ENCODE data around the gene HOXC10. TPM values are rescaled to one million over a fixed set of nuclear protein-coding genes. Genes with fewer than 3 reads are reported as not detected.

The HOXC10 gene
- total and polyA plus RNA-seq, 2 of the 8 experiments (the other 6 are each of a cell fraction or from before 2014, with no cell fraction given): not detected

- Histone ChIP-seq H3K23me2 (ENCODE audit: low read depth, low read length) (no peaks in the 10 kb centered on the region), H4K20me1 (replicated peaks in 1 of 2; ENCODE audit: control insufficient read depth in 1 of 2, insufficient read depth in 2 of 2, low read length in 2 of 2) (peaks cover 29 to 54% of the 10 kb centered on the region in 2 experiments), H3K56ac (replicated peaks; ENCODE audit: insufficient read length, low read depth, low read length) (no peak overlapping the region), H2BK20ac (ENCODE audit: low read length) (no peak overlapping the region), H2BK12ac (ENCODE audit: low read depth, low read length) (no peak overlapping the region), H2AFZ (ENCODE audit: low read length) (no peak overlapping the region), H3K14ac (ENCODE audit: insufficient read length) (no peak overlapping the region), H3K9me3 (ENCODE audit: insufficient read depth in 2 of 2, low read depth in 1 of 2, low read length in 1 of 2) (no peaks in the 10 kb centered on the region; a peak in 1 of 4 replicates), H3K4me2 (ENCODE audit: insufficient read depth in 1 of 2, low read depth in 2 of 2, low read length in 2 of 2) (no peak overlapping the region), H3K4me1 (replicated peaks in 1 of 4; ENCODE audit: control insufficient read depth in 3 of 4, insufficient read depth in 4 of 4, low read length in 3 of 4) (peaks cover 0 to 19% (median 4%) of the 10 kb centered on the region in 4 experiments; a peak in 6 of 7 replicates), H4K91ac (replicated peaks; ENCODE audit: insufficient read length, low read length) (no peak overlapping the region), H3K27ac (ENCODE audit: low read depth, low read length) (no peak overlapping the region), H4K8ac (ENCODE audit: extremely low read depth, insufficient read depth, low read length) (no peak overlapping the region), H3K79me2 (ENCODE audit: control insufficient read depth in 1 of 2, insufficient read depth in 2 of 2, low read length in 2 of 2) (no peaks in the 10 kb centered on the region), H3K4me3 (ENCODE audit: extremely low read depth in 1 of 4, insufficient read depth in 2 of 4, low read depth in 3 of 4, low read length in 4 of 4) (peak overlapping the region in 1 of 4 experiments; percentile 6; a peak in 1 of 8 replicates), H3K4ac (replicated peaks; ENCODE audit: insufficient read length, low read depth, low read length) (no peak overlapping the region), H2AK5ac (ENCODE audit: low read depth, low read length) (no peak overlapping the region), H3K23ac (ENCODE audit: insufficient read length) (no peak overlapping the region), H2BK120ac (replicated peaks; ENCODE audit: low read depth, low read length) (no peak overlapping the region), H3K9ac (replicated peaks in 1 of 4; ENCODE audit: extremely low read depth in 1 of 4, low read depth in 3 of 4, low read length in 3 of 4) (no peak overlapping the region), H3K18ac (ENCODE audit: extremely low read depth, low read length) (no peak overlapping the region), H3K36me3 (ENCODE audit: control insufficient read depth in 2 of 4, insufficient read depth in 4 of 4, low read length in 3 of 4) (peaks cover 0 to 9% (median 0%) of the 10 kb centered on the region in 4 experiments; a peak in 1 of 8 replicates), H2BK5ac (ENCODE audit: low read depth, low read length) (no peak overlapping the region), H2BK15ac (ENCODE audit: low read length) (no peak overlapping the region), H3K27me3 (replicated peaks in 1 of 4; ENCODE audit: control insufficient read depth in 3 of 4, extremely low read depth in 1 of 4, insufficient read depth in 3 of 4, low read length in 3 of 4) (peaks cover 100% of the 10 kb centered on the region in 4 experiments), H3K79me1 (ENCODE audit: low read depth, low read length) (no peaks in the 10 kb centered on the region), H4K5ac (ENCODE audit: insufficient read length, low read depth, low read length) (no peak overlapping the region)
- WGBS, 2 experiments (ENCODE audit: extremely low coverage in 1 of 2, insufficient coverage in 1 of 2, insufficient read length in 1 of 2, insufficient replicate concordance in 2 of 2, low coverage in 1 of 2, low lambda C conversion rate in 2 of 2, missing lambda C conversion rate in 1 of 2): 12% methylated on average over 15 of the region's 38 CpGs; no CpG with 5 or more reads in 1 of the 2 experiments
- CTCF ChIA-PET (ENCODE audit: partially characterized antibody): interaction anchor here (0.7 to 5.6 kb wide), 23 partner anchors 8 to 244 kb away, joined by 3 to 40 read pairs (median 5); partner anchors contain the start of genes CISTR, HOXC10, HOXC11 and HOXC4
- FAIRE-seq: no peak
- POLR2A ChIA-PET (ENCODE audit: partially characterized antibody): interaction anchor here (0.7 to 3.2 kb wide), 5 partner anchors 8 to 38 kb away, joined by 3 to 12 read pairs (median 3); partner anchors contain the start of gene HOXC13
- DNase-seq (ENCODE audit: low read depth in 1 of 2, low spot score in 2 of 2): peak in 1 of 2 experiments; percentile 81
- TF ChIP-seq SP1 (IDR thresholded peaks at IDR 0.05; ENCODE audit: low read depth, low read length) (0 out of 2 replicates have a peak, but pooled peaks have one; percentile 40), CHD1 (IDR thresholded peaks at IDR 0.05; ENCODE audit: low read depth, low read length) (no peak), SUZ12 (IDR thresholded peaks at IDR 0.05; ENCODE audit: low read length) (peak; percentile 34; the same call in 1 of the 2 replicates), JUND (IDR thresholded peaks at IDR 0.05; ENCODE audit: low read length) (no peak), KDM4A (IDR thresholded peaks at IDR 0.05; ENCODE audit: low read depth, low read length, severe bottlenecking) (no peak), RNF2 (IDR thresholded peaks at IDR 0.05; ENCODE audit: borderline replicate concordance, low read depth, low read length, missing control alignments, poor library complexity, severe bottlenecking) (peak; percentile 47), CEBPB (IDR thresholded peaks at IDR 0.05; ENCODE audit: low read depth, low read length) (no peak), KDM5A (IDR thresholded peaks at IDR 0.05; ENCODE audit: low read length) (no peak), TEAD4 (IDR thresholded peaks at IDR 0.05; ENCODE audit: low read depth, low read length) (peak; percentile 93), EGR1 (IDR thresholded peaks at IDR 0.05; ENCODE audit: borderline replicate concordance, low read depth, low read length) (peak; percentile 42; the same call in 1 of the 2 replicates), SIRT6 (IDR thresholded peaks at IDR 0.05; ENCODE audit: low read length) (no peak), BRCA1 (IDR thresholded peaks at IDR 0.05; ENCODE audit: low read depth, low read length) (no peak)
Measured at GRCh38 chr12:53952871-53953734, 31.8 kb upstream of the HOXC10 start.
